CD14-positive monocyte (primary cell): ENCODE data around the gene PRR23E. TPM values are rescaled to one million over a fixed set of nuclear protein-coding genes. Genes with fewer than 3 reads are reported as not detected.

Experiments
- DNase-seq, 3 donors: peaks; one replicate each; pipeline ENCODE4 v3.0.0-alpha.2; 2011 to 2022
- H2AFZ ChIP-seq: 2 replicates; pipeline ENCODE4 v1.6.0; 2012; ENCODE audit warnings: mild to moderate bottlenecking, low read depth, low read length, inconsistent platforms; ENCODE audit not compliant: insufficient read depth, poor library complexity, severe bottlenecking
- H3K27ac ChIP-seq, 2 donors: 1 replicate in 1 of 2; 2 replicates in 1 of 2; pipeline ENCODE4 v1.5.1; 2012 to 2013; ENCODE audit warnings: low read length in 2 of 2, control low read depth in 1 of 2, inconsistent platforms in 1 of 2, low read depth in 1 of 2, mild to moderate bottlenecking in 1 of 2
- H3K27me3 ChIP-seq, 2 donors: one replicate each; pipeline versions ENCODE4 v1.6.0 to v1.6.1; 2011 to 2013; ENCODE audit warnings: low read length in 2 of 2; ENCODE audit not compliant: control insufficient read depth in 2 of 2, insufficient read depth in 2 of 2
- H3K36me3 ChIP-seq, 2 donors: replicated peaks in 1 of 2; 1 replicate in 1 of 2; 2 replicates in 1 of 2; pipeline versions ENCODE4 v1.5.1 to v1.6.1; 2012 to 2013; ENCODE audit warnings: low read length in 2 of 2, control low read depth in 1 of 2, inconsistent platforms in 1 of 2, mild to moderate bottlenecking in 1 of 2; ENCODE audit not compliant: insufficient read depth in 2 of 2, control insufficient read depth in 1 of 2
- H3K4me1 ChIP-seq, 2 donors: 1 replicate in 1 of 2; 2 replicates in 1 of 2; pipeline versions ENCODE4 v1.5.1 to v1.6.1; 2012 to 2013; ENCODE audit warnings: low read length in 2 of 2, control low read depth in 1 of 2, inconsistent platforms in 1 of 2, mild to moderate bottlenecking in 1 of 2, moderate library complexity in 1 of 2; ENCODE audit not compliant: insufficient read depth in 2 of 2, control insufficient read depth in 1 of 2
- H3K4me2 ChIP-seq: replicated peaks from 2 replicates; pipeline ENCODE3; 2012; ENCODE audit warnings: low read length, moderate library complexity, mild to moderate bottlenecking; ENCODE audit not compliant: poor library complexity, severe bottlenecking; ENCODE audit errors: extremely low read depth
- H3K4me3 ChIP-seq, 3 experiments: fragments of 200-600 bp in 1 of 3; sonication (generic) in 1 of 3; replicated peaks in 1 of 3; 1 replicate in 2 of 3; 2 replicates in 1 of 3; pipeline ENCODE4 v1.5.1; 2011 to 2013; ENCODE audit warnings: low read length in 3 of 3, mild to moderate bottlenecking in 3 of 3, control low read depth in 2 of 3, low read depth in 2 of 3, inconsistent platforms in 1 of 3, moderate library complexity in 1 of 3
- H3K79me2 ChIP-seq: 2 replicates; pipeline ENCODE4 v1.6.0; 2012; ENCODE audit warnings: mild to moderate bottlenecking, control low read depth, inconsistent platforms, low read length, moderate library complexity; ENCODE audit not compliant: insufficient read depth
- H3K9ac ChIP-seq: 2 replicates; pipeline ENCODE4 v1.6.0; 2017; ENCODE audit warnings: low read length, mild to moderate bottlenecking; ENCODE audit not compliant: insufficient read depth, poor library complexity, severe bottlenecking
- H3K9me3 ChIP-seq, 2 donors: replicated peaks in 1 of 2; 1 replicate in 1 of 2; 2 replicates in 1 of 2; pipeline versions ENCODE4 v1.5.1 to v1.6.1; 2012 to 2013; ENCODE audit warnings: low read length in 2 of 2, control low read depth in 1 of 2; ENCODE audit not compliant: control insufficient read depth in 1 of 2, insufficient read depth in 1 of 2
- H4K20me1 ChIP-seq: 2 replicates; pipeline ENCODE4 v1.6.0; 2012; ENCODE audit warnings: mild to moderate bottlenecking, low read length, control low read depth, moderate library complexity; ENCODE audit not compliant: insufficient read depth
- H3K27ac Mint-ChIP-seq, 7 donors: one replicate each; pipeline ENCODE4 v1.8.0; 2020; ENCODE audit warnings: mild to moderate bottlenecking in 7 of 7, mixed read lengths in 7 of 7, moderate library complexity in 6 of 7, inconsistent platforms in 2 of 7
- H3K27me3 Mint-ChIP-seq, 3 donors: one replicate each; pipeline ENCODE4 v1.8.0; 2021 to 2022; ENCODE audit warnings: low read depth in 3 of 3, mild to moderate bottlenecking in 3 of 3, mixed read lengths in 3 of 3, moderate library complexity in 3 of 3, inconsistent platforms in 1 of 3
- H3K36me3 Mint-ChIP-seq, 2 donors: one replicate each; pipeline ENCODE4 v1.8.0; 2020; ENCODE audit warnings: mixed read lengths in 2 of 2, inconsistent platforms in 1 of 2, mild to moderate bottlenecking in 1 of 2
- H3K4me1 Mint-ChIP-seq: one replicate; pipeline ENCODE4 v1.8.0; 2020; ENCODE audit warnings: mild to moderate bottlenecking, mixed read lengths
- H3K4me3 Mint-ChIP-seq, 2 donors: one replicate each; pipeline ENCODE4 v1.8.0; 2020; ENCODE audit warnings: mild to moderate bottlenecking in 2 of 2, mixed read lengths in 2 of 2, moderate library complexity in 1 of 2
- H3K9me3 Mint-ChIP-seq, 7 donors: one replicate each; pipeline ENCODE4 v1.8.0; 2020 to 2022; ENCODE audit warnings: mixed read lengths in 7 of 7, mild to moderate bottlenecking in 6 of 7, moderate library complexity in 6 of 7, inconsistent platforms in 2 of 7
- WGBS: methylation state at CpG from one replicate; pipeline ENCODE4 v1.1.5; 2013; ENCODE audit warnings: missing lambda C conversion rate; ENCODE audit not compliant: insufficient coverage; 5-methylcytosine and 5-hydroxymethylcytosine counted together
- intact Hi-C, 2 donors: fragments of 100-400 bp; cut with micrococcal nuclease; formaldehyde crosslinking; loops; one replicate each; pipeline versions ENCODE4 v1.15.0 to v1.15.1; 2023
- polyA plus RNA-seq, 3 donors: library from polyadenylated mRNA; depleted of rRNA in 1 of 3; unstranded in 2 of 3; stranded (reverse) in 1 of 3; fragments of 300-500 nt in 2 of 3; fragments of >200 nt in 1 of 3; fragmentation: Illumina TruSeq in 2 of 3; gene quantifications; 1 replicate in 2 of 3; 2 replicates in 1 of 3; pipeline ENCODE4 v1.2.3, GENCODE V29; 2012 to 2021
- TF ChIP-seq, protein P1 (sequence below): fragments of 200-600 bp; IDR thresholded peaks from one replicate; pipeline ENCODE4 v1.8.0; 2022; ENCODE audit warnings: antibody characterized with exemption, mild to moderate bottlenecking

PRR23E gene
- polyA plus RNA-seq, 3 donors = not detected

DNA sequence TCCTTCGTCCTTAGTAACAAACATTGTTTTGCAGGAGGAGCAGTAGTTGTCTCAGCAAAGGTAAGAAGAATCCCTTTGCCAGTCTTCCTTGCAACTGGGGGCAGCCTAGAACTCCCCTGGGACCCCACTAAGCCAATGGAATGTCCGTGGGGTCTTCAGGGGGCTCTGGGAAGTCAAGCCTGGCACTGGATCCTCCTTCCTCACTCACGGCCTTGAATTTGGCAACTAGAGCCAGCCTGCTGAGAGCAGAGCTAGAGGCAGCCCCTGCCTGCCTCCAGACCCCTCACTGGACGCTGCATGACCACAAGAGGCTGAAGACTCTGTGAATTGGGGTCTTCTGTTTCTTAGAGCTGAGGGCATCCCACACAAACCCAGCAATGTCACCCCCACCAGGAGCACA is 18.6 kb upstream of the PRR23E start:
- H3K36me3 ChIP-seq = no peaks in the 10 kb centered on the region
- H3K36me3 Mint-ChIP-seq = no peaks in the 10 kb centered on the region
- peak overlapping the region in 1 of 7 donors; percentile 53 for H3K27ac Mint-ChIP-seq
- no peaks in the 10 kb centered on the region for H3K79me2 ChIP-seq
- peaks cover 6% of the 10 kb centered on the region for H3K4me1 Mint-ChIP-seq
- peaks cover 0 to 7% of the 10 kb centered on the region in 2 donors for H3K27me3 ChIP-seq
- H3K4me3 Mint-ChIP-seq = no peak overlapping the region
- no peak overlapping the region for H2AFZ ChIP-seq
- no peaks in the 10 kb centered on the region for H3K4me1 ChIP-seq
- H3K4me3 ChIP-seq = no peak overlapping the region
- H3K27ac ChIP-seq = no peak overlapping the region
- TF ChIP-seq, protein P1, sequence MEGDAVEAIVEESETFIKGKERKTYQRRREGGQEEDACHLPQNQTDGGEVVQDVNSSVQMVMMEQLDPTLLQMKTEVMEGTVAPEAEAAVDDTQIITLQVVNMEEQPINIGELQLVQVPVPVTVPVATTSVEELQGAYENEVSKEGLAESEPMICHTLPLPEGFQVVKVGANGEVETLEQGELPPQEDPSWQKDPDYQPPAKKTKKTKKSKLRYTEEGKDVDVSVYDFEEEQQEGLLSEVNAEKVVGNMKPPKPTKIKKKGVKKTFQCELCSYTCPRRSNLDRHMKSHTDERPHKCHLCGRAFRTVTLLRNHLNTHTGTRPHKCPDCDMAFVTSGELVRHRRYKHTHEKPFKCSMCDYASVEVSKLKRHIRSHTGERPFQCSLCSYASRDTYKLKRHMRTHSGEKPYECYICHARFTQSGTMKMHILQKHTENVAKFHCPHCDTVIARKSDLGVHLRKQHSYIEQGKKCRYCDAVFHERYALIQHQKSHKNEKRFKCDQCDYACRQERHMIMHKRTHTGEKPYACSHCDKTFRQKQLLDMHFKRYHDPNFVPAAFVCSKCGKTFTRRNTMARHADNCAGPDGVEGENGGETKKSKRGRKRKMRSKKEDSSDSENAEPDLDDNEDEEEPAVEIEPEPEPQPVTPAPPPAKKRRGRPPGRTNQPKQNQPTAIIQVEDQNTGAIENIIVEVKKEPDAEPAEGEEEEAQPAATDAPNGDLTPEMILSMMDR = no peak
- peaks cover 0 to 6% of the 10 kb centered on the region in 2 donors for H3K9me3 ChIP-seq
- peaks cover 9 to 29% (median 11%) of the 10 kb centered on the region in 3 donors for H3K27me3 Mint-ChIP-seq
- no peak overlapping the region for H3K4me2 ChIP-seq
- WGBS = 83% methylated on average over 4 of the region's 4 CpGs
- no peak overlapping the region for H3K9ac ChIP-seq
- peaks cover 6 to 20% (median 16%) of the 10 kb centered on the region in 7 donors for H3K9me3 Mint-ChIP-seq
- DNase-seq = no peak
- no peaks in the 10 kb centered on the region for H4K20me1 ChIP-seq
- intact Hi-C loops = loop anchor here in 1 of 2 donors (10.0 kb wide), 1 partner anchor 1499 kb away; no protein-coding TSS in a partner anchor

GRCh38 chr3:127174715-127175140 is 18.2 kb upstream of the PRR23E start:
- H4K20me1 ChIP-seq = no peaks in the 10 kb centered on the region
- no peak overlapping the region for H3K4me2 ChIP-seq
- H3K36me3 ChIP-seq = no peaks in the 10 kb centered on the region
- TF ChIP-seq, protein P1 = no peak
- Mint-ChIP-seq H3K9me3 (peaks cover 10 to 22% (median 17%) of the 10 kb centered on the region in 7 donors), H3K4me1 (peaks cover 6% of the 10 kb centered on the region), H3K36me3 (no peaks in the 10 kb centered on the region), H3K4me3 (no peak overlapping the region), H3K27me3 (peaks cover 9 to 26% (median 11%) of the 10 kb centered on the region in 3 donors), H3K27ac (no peak overlapping the region)
- no peaks in the 10 kb centered on the region for H3K79me2 ChIP-seq
- no peak for DNase-seq
- 95% methylated on average over 2 of the region's 2 CpGs for WGBS
- H3K27ac ChIP-seq = no peak overlapping the region
- H3K9me3 ChIP-seq = peaks cover 0 to 6% of the 10 kb centered on the region in 2 donors
- H2AFZ ChIP-seq = no peak overlapping the region
- no peak overlapping the region for H3K9ac ChIP-seq
- no peak overlapping the region for H3K4me3 ChIP-seq
- intact Hi-C loops = loop anchor here in 1 of 2 donors (10.0 kb wide), 1 partner anchor 1500 kb away; no protein-coding TSS in a partner anchor
- peaks cover 0 to 7% of the 10 kb centered on the region in 2 donors for H3K27me3 ChIP-seq
- H3K4me1 ChIP-seq = no peaks in the 10 kb centered on the region
